Measurements from ENCODE around the gene STAT6. TPM values are rescaled to one million over a fixed set of nuclear protein-coding genes. Genes with fewer than 3 reads are reported as not detected.
A peak's percentile ranks its signal among the peaks of the same experiment; 100 is the strongest.

STAT6 gene
- total RNA-seq, 1 donor from 2014 or later: 33.8 TPM

GRCh38 chr12:57096748-57097553, 14.2 kb downstream of the STAT6 start:
- DNase-seq (ENCODE audit: low read depth) (no peak), FAIRE-seq (no peak)
- Histone ChIP-seq H2AFZ (ENCODE audit: low read depth, low read length) (no peak overlapping the region), H3K4me2 (ENCODE audit: low read length) (no peak overlapping the region), H3K9me3 (ENCODE audit: insufficient read depth, low read depth, low read length) (no peaks in the 10 kb centered on the region), H3K27me3 (ENCODE audit: insufficient read depth, low read length) (no peaks in the 10 kb centered on the region), H3K79me2 (ENCODE audit: insufficient read depth, low read length) (peaks cover 23% of the 10 kb centered on the region), H4K20me1 (ENCODE audit: insufficient read depth, low read length) (peaks cover 34% of the 10 kb centered on the region), H3K9ac (ENCODE audit: low read length) (no peak overlapping the region), H3K4me1 (ENCODE audit: insufficient read depth, low read length) (peaks cover 33% of the 10 kb centered on the region), H3K36me3 (ENCODE audit: insufficient read depth, low read length) (peaks cover 24% of the 10 kb centered on the region), H3K27ac (ENCODE audit: low read depth, low read length) (no peak overlapping the region), H3K4me3 (ENCODE audit: insufficient read depth, low read depth, low read length) (no peak overlapping the region)
- Mint-ChIP-seq H3K4me1 (ENCODE audit: low read depth, unreplicated experiment) (peaks cover 41% of the 10 kb centered on the region), H3K9me3 (ENCODE audit: unreplicated experiment) (no peaks in the 10 kb centered on the region), H3K27me3 (ENCODE audit: low read depth, unreplicated experiment) (no peaks in the 10 kb centered on the region), H3K4me3 (ENCODE audit: unreplicated experiment) (no peak overlapping the region), H3K27ac (ENCODE audit: unreplicated experiment) (peak overlapping the region; percentile 37), H3K36me3 (ENCODE audit: low read depth, unreplicated experiment) (peaks cover 17% of the 10 kb centered on the region)
- TF ChIP-seq CTCF (IDR thresholded peaks at IDR 0.05; ENCODE audit: insufficient read depth, low read depth, low read length): no peak
- no peak for TF ChIP-seq EZH2 (IDR thresholded peaks at IDR 0.05; ENCODE audit: insufficient read depth, low read length)

- Histone ChIP-seq H3K9me3 (ENCODE audit: insufficient read depth, low read depth, low read length) (no peaks in the 10 kb centered on the region), H4K20me1 (ENCODE audit: insufficient read depth, low read length) (peaks cover 42% of the 10 kb centered on the region), H2AFZ (ENCODE audit: low read depth, low read length) (no peak overlapping the region), H3K79me2 (ENCODE audit: insufficient read depth, low read length) (peaks cover 32% of the 10 kb centered on the region), H3K4me2 (ENCODE audit: low read length) (no peak overlapping the region), H3K27ac (ENCODE audit: low read depth, low read length) (no peak overlapping the region), H3K9ac (ENCODE audit: low read length) (no peak overlapping the region), H3K4me1 (ENCODE audit: insufficient read depth, low read length) (peaks cover 40% of the 10 kb centered on the region), H3K27me3 (ENCODE audit: insufficient read depth, low read length) (no peaks in the 10 kb centered on the region), H3K36me3 (ENCODE audit: insufficient read depth, low read length) (peaks cover 28% of the 10 kb centered on the region), H3K4me3 (ENCODE audit: insufficient read depth, low read depth, low read length) (no peak overlapping the region)
- Mint-ChIP-seq H3K36me3 (ENCODE audit: low read depth, unreplicated experiment) (peaks cover 19% of the 10 kb centered on the region), H3K9me3 (ENCODE audit: unreplicated experiment) (no peaks in the 10 kb centered on the region), H3K27me3 (ENCODE audit: low read depth, unreplicated experiment) (no peaks in the 10 kb centered on the region), H3K27ac (ENCODE audit: unreplicated experiment) (peak overlapping the region; percentile 43), H3K4me1 (ENCODE audit: low read depth, unreplicated experiment) (peaks cover 41% of the 10 kb centered on the region), H3K4me3 (ENCODE audit: unreplicated experiment) (no peak overlapping the region)
- TF ChIP-seq CTCF (IDR thresholded peaks at IDR 0.05; ENCODE audit: insufficient read depth, low read depth, low read length) (no peak), EZH2 (IDR thresholded peaks at IDR 0.05; ENCODE audit: insufficient read depth, low read length) (no peak)
- FAIRE-seq (no peak), DNase-seq (ENCODE audit: low read depth) (no peak)
These were observed 15.0 kb downstream of the STAT6 start for GRCh38 chr12:57096099-57096572.

DNA sequence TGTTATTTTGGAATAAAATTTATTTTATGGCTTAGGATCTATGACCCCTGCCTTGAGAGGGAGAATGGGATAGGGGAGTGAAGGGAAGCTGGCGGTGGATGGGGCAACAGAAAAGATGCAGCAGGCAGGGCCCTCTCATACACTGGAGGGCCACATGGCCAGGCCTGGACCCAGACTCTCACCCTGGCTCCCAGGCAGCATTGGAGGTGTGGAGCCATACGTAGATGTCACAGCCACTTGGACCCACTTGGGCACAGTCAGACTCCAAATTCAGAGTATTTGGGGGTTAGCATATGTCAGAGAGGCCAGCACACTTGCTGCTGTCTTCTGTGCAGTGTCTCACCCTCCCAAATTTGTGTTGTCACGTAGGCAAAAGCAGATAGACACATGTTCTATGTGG, 15.7 kb downstream of the STAT6 start:
- H3K36me3 Mint-ChIP-seq (ENCODE audit: low read depth, unreplicated experiment): peaks cover 25% of the 10 kb centered on the region
- Histone ChIP-seq H3K9ac (ENCODE audit: low read length) (no peak overlapping the region), H3K4me2 (ENCODE audit: low read length) (no peak overlapping the region), H3K27ac (ENCODE audit: low read depth, low read length) (no peak overlapping the region), H3K36me3 (ENCODE audit: insufficient read depth, low read length) (peaks cover 28% of the 10 kb centered on the region), H3K27me3 (ENCODE audit: insufficient read depth, low read length) (no peaks in the 10 kb centered on the region), H2AFZ (ENCODE audit: low read depth, low read length) (no peak overlapping the region), H3K9me3 (ENCODE audit: insufficient read depth, low read depth, low read length) (no peaks in the 10 kb centered on the region), H3K79me2 (ENCODE audit: insufficient read depth, low read length) (peaks cover 38% of the 10 kb centered on the region), H4K20me1 (ENCODE audit: insufficient read depth, low read length) (peaks cover 49% of the 10 kb centered on the region), H3K4me1 (ENCODE audit: insufficient read depth, low read length) (peaks cover 47% of the 10 kb centered on the region), H3K4me3 (ENCODE audit: insufficient read depth, low read depth, low read length) (no peak overlapping the region)
- H3K4me1 Mint-ChIP-seq (ENCODE audit: low read depth, unreplicated experiment): peaks cover 45% of the 10 kb centered on the region
- no peak for TF ChIP-seq EZH2 (IDR thresholded peaks at IDR 0.05; ENCODE audit: insufficient read depth, low read length)
- TF ChIP-seq CTCF (IDR thresholded peaks at IDR 0.05; ENCODE audit: insufficient read depth, low read depth, low read length): no peak
- H3K4me3 Mint-ChIP-seq (ENCODE audit: unreplicated experiment): no peak overlapping the region
- H3K9me3 Mint-ChIP-seq (ENCODE audit: unreplicated experiment): no peaks in the 10 kb centered on the region
- H3K27ac Mint-ChIP-seq (ENCODE audit: unreplicated experiment): peak overlapping the region; percentile 72
- DNase-seq (ENCODE audit: low read depth) (no peak), FAIRE-seq (no peak)
- no peaks in the 10 kb centered on the region for H3K27me3 Mint-ChIP-seq (ENCODE audit: low read depth, unreplicated experiment)

All from astrocyte (in vitro differentiated cells and primary cell).